Neural cell (in vitro differentiated cells): Measurements from ENCODE around the gene NINL. TPM values are rescaled to one million over a fixed set of nuclear protein-coding genes. Genes with fewer than 3 reads are reported as not detected.

ENCODE experiments used
- H2AFZ ChIP-seq: fragments of 200-600, 300-800 bp; sonication (generic), shearing (Covaris generic); 2 replicates; pipeline ENCODE4 v1.6.0; 2014; ENCODE audit warnings: low read depth, mild to moderate bottlenecking, antibody characterized with exemption, low read length, moderate library complexity
- H3F3A ChIP-seq: fragments of 200-600 bp; shearing (Covaris generic); 2 replicates; pipeline ENCODE4 v1.6.1; 2016; ENCODE audit warnings: mild to moderate bottlenecking, moderate library complexity, mixed read lengths, antibody characterized with exemption, low read length; ENCODE audit not compliant: insufficient read depth, poor library complexity, severe bottlenecking
- H3K27ac ChIP-seq: fragments of 200-600, 300-800 bp; sonication (generic), shearing (Covaris generic); 2 replicates; pipeline ENCODE4 v1.5.1; 2014; ENCODE audit warnings: mild to moderate bottlenecking, low read length, moderate library complexity
- H3K27me3 ChIP-seq: fragments of 300-800, 200-600 bp; sonication (generic), shearing (Covaris generic); 2 replicates; pipeline ENCODE4 v1.6.0; 2014; ENCODE audit warnings: mild to moderate bottlenecking, low read depth, low read length, moderate library complexity; ENCODE audit not compliant: insufficient read depth
- H3K36me3 ChIP-seq: fragments of 300-800, 200-600 bp; sonication (generic), shearing (Covaris generic); 2 replicates; pipeline ENCODE4 v1.5.1; 2014; ENCODE audit warnings: mild to moderate bottlenecking, antibody characterized with exemption, low read length, moderate library complexity; ENCODE audit not compliant: insufficient read depth
- H3K4me2 ChIP-seq: fragments of 300-800, 200-600 bp; sonication (generic), shearing (Covaris generic); 2 replicates; pipeline ENCODE4 v1.6.0; 2014; ENCODE audit warnings: mild to moderate bottlenecking, low read length
- H3K4me3 ChIP-seq: fragments of 300-800, 200-600 bp; sonication (generic), shearing (Covaris generic); 2 replicates; pipeline ENCODE4 v1.5.1; 2014; ENCODE audit warnings: mild to moderate bottlenecking, low read length, moderate library complexity
- H3K79me2 ChIP-seq: fragments of 200-600 bp; shearing (Covaris generic); replicated peaks from 2 replicates; pipeline ENCODE4 v1.6.0; 2014; ENCODE audit warnings: mild to moderate bottlenecking, low read length, moderate library complexity; ENCODE audit not compliant: insufficient read depth
- H3K9ac ChIP-seq: fragments of 300-800, 200-600 bp; sonication (generic), shearing (Covaris generic); 2 replicates; pipeline ENCODE4 v1.6.1; 2016; ENCODE audit warnings: mild to moderate bottlenecking, low read length, mixed read lengths
- H3K9me2 ChIP-seq: fragments of 200-600 bp; shearing (Covaris generic); 2 replicates; pipeline ENCODE4 v1.6.1; 2016; ENCODE audit warnings: mild to moderate bottlenecking, low read length, mixed read lengths; ENCODE audit not compliant: insufficient read depth
- H3K9me3 ChIP-seq: fragments of 200-600, 300-800 bp; sonication (generic), shearing (Covaris generic); 2 replicates; pipeline ENCODE4 v1.6.1; 2016; ENCODE audit warnings: mild to moderate bottlenecking, mixed run types, low read length, moderate library complexity, mixed read lengths
- H4K20me1 ChIP-seq: fragments of 200-600 bp; shearing (Covaris generic); 2 replicates; pipeline ENCODE4 v1.6.1; 2016; ENCODE audit warnings: mild to moderate bottlenecking, mixed run types; ENCODE audit not compliant: insufficient read depth
- CTCF ChIP-seq: fragments of 450-650 bp; IDR thresholded peaks from 2 replicates; pipeline ENCODE4 v1.5.1; 2014; ENCODE audit warnings: antibody characterized with exemption, mild to moderate bottlenecking, moderate library complexity; ENCODE audit not compliant: poor library complexity, severe bottlenecking
- EP300 ChIP-seq: fragments of 450-650 bp; conservative IDR thresholded peaks from 2 replicates; pipeline ENCODE4 v1.6.1; 2014; ENCODE audit warnings: antibody characterized with exemption, mild to moderate bottlenecking, moderate library complexity; ENCODE audit not compliant: poor library complexity, severe bottlenecking
- EZH2 ChIP-seq: fragments of 200-600, 300-800 bp; shearing (Covaris generic), sonication (generic); IDR thresholded peaks from 2 replicates; pipeline ENCODE4 v1.6.1; 2014; ENCODE audit warnings: antibody characterized with exemption, low read length, borderline replicate concordance, mild to moderate bottlenecking; ENCODE audit not compliant: insufficient read depth, poor library complexity, severe bottlenecking
- MXI1 ChIP-seq: fragments of 450-650 bp; conservative IDR thresholded peaks from 2 replicates; pipeline ENCODE4 v1.6.1; 2014; ENCODE audit warnings: antibody characterized with exemption, mild to moderate bottlenecking; ENCODE audit not compliant: poor library complexity, severe bottlenecking
- POLR2AphosphoS5 ChIP-seq: IDR thresholded peaks from 2 replicates; pipeline ENCODE4 v1.6.1; 2012
- REST ChIP-seq: IDR thresholded peaks from 2 replicates; pipeline ENCODE4 v1.6.1; 2012; ENCODE audit warnings: borderline replicate concordance
- SMC3 ChIP-seq: fragments of 450-650 bp; conservative IDR thresholded peaks from 2 replicates; pipeline ENCODE4 v1.6.1; 2014; ENCODE audit warnings: antibody characterized with exemption, mild to moderate bottlenecking, moderate library complexity; ENCODE audit not compliant: poor library complexity
- TAF1 ChIP-seq: IDR thresholded peaks from 2 replicates; pipeline ENCODE4 v1.6.1; 2012; ENCODE audit warnings: low read depth
- polyA plus RNA-seq: library from polyadenylated mRNA; depleted of rRNA; stranded (reverse); fragments of >200 nt; gene quantifications from 2 replicates; pipeline ENCODE4 v1.2.3, GENCODE V29; 2014

NINL gene
- polyA plus RNA-seq, 1 donor from 2014 or later: 49.6 TPM

DNA sequence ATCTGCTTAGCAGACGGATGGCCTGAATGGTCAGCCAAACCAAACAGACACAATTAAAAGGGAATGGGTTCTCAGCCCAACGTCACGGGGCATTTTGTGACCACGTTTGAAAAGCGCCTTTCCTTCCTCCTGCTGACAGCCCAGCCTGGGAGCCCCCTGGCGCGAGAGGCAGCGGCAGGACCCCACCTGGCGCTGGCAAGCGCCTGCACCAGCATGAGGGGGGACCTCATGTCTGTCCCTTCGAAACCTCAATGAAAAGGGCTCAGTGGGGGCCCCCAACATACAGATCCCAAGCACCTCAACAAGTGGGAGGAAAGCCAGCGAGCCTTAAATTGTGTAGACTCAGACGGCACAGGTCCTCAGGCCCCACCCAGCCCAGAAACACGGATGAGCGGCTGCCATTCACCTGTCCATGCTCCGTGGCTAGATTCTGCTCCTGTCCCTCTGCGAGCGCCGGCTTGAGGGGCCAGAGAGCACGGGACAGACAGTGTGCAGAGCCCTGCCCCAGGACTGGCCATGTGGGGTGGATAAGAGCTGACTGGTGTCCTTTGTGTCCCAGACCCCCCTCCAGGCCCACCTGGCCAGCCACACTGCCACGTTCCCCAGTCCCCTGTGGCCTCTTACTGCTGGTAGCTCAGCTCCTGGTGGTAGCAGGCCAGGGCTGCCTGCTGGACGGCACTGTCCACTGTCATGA lies 87.6 kb downstream of the NINL start:
- no peak overlapping the region for H3K27ac ChIP-seq
- no peaks in the 10 kb centered on the region for H3K79me2 ChIP-seq
- no peaks in the 10 kb centered on the region for H3K36me3 ChIP-seq
- H3K9me2 ChIP-seq: no peaks in the 10 kb centered on the region
- H3K9ac ChIP-seq: no peak overlapping the region
- TF ChIP-seq POLR2AphosphoS5 (no peak), TAF1 (no peak), SMC3 (no peak), CTCF (no peak), REST (no peak)
- H3K9me3 ChIP-seq: no peaks in the 10 kb centered on the region
- no peaks in the 10 kb centered on the region for H4K20me1 ChIP-seq
- H3K4me3 ChIP-seq: no peak overlapping the region
- no peak overlapping the region for H2AFZ ChIP-seq
- H3K27me3 ChIP-seq: no peaks in the 10 kb centered on the region
- H3K4me2 ChIP-seq: no peak overlapping the region
- H3F3A ChIP-seq: no peaks in the 10 kb centered on the region

GRCh38 chr20:25496968-25497401 lies 88.3 kb downstream of the NINL start:
- Histone ChIP-seq H3F3A (no peaks in the 10 kb centered on the region), H3K9me2 (no peaks in the 10 kb centered on the region), H4K20me1 (no peaks in the 10 kb centered on the region), H3K4me2 (no peak overlapping the region), H3K4me3 (no peak overlapping the region), H3K36me3 (no peaks in the 10 kb centered on the region), H3K27me3 (no peaks in the 10 kb centered on the region), H3K9me3 (no peaks in the 10 kb centered on the region), H3K9ac (no peak overlapping the region), H2AFZ (no peak overlapping the region), H3K27ac (no peak overlapping the region), H3K79me2 (no peaks in the 10 kb centered on the region)
- TF ChIP-seq EZH2: no peak

DNA sequence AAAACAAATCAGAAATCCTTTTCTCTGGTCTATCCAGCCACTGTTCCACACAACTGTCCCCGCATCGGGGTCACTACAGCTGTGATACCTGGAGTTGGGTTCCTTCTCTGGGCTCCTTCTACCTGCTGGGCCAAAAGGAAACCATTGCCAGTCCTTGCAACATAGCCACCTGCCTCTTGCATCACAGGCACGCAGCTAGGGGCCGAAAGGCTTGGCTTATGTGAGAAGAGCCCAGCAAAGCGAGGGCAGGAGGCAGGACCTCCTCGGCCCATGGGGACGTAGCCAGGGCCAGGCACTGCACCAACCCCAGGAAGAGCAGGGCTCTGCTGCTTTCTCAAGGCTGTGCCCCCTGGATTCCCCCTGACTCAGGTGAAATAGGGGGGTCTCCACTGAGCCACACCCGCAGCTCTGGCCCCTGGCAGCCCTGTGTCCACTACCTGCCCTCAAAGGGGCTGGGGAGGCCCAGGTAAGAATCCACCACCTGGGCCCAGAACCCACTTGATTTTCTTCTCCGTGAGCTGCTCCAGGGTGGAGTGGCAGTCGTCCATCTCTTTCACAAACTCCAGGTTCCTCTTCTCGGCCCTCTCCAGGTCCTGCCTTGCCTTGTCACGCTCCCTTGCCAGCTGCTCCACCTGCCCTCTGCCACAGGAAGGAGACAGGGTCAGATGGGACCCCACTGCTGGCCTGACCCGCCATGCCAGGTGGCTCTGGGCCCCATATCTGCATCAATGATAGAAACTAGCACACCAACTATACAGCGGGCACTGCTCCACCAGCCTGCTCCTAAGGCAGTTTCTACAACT lies 89.0 kb downstream of the NINL start:
- Histone ChIP-seq H3K36me3 (no peaks in the 10 kb centered on the region), H3K27me3 (no peaks in the 10 kb centered on the region), H3K9me3 (no peaks in the 10 kb centered on the region), H3K9ac (no peak overlapping the region), H3K27ac (no peak overlapping the region), H3K4me3 (no peak overlapping the region), H3K4me2 (no peak overlapping the region), H3K9me2 (no peaks in the 10 kb centered on the region), H3F3A (no peaks in the 10 kb centered on the region), H4K20me1 (no peaks in the 10 kb centered on the region), H2AFZ (no peak overlapping the region), H3K79me2 (no peaks in the 10 kb centered on the region)
- TF ChIP-seq CTCF (no peak), EZH2 (no peak), MXI1 (no peak), EP300 (no peak), POLR2AphosphoS5 (no peak), REST (no peak), TAF1 (no peak)
